ENCODE measurements around the gene TFCP2. TPM values are rescaled to one million over a fixed set of nuclear protein-coding genes. Genes with fewer than 3 reads are reported as not detected.
A peak's percentile ranks its signal among the peaks of the same experiment; 100 is the strongest.

Gene TFCP2
- total RNA-seq, 1 experiment from 2014 or later, result 33.9 TPM

DNA sequence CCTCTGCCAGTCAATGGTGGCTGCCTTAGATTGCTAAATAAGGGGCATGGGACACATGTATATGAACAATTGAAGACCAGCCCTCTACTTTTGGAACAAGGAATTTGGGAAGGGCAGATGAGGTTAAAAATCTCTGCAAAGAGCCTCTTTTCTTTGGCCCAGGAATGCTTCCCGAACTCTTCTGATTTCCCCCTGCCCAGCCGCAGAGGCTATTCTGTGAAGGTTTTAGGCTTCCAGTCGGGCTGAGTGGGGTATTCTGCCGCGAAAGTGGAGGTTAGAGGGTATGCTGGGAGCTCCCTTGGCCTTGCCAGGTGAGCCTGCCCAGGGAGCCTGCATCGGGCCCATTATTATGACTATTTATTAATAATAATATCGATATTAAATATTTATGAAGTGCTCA lies 43.7 kb upstream of the TFCP2 start:
- no peak overlapping the region for H3K27ac ChIP-seq (ENCODE audit: low read length)
- ATAC-seq, result no peak
- no TSS peak for BruUV-seq (replicated peaks)

DNA sequence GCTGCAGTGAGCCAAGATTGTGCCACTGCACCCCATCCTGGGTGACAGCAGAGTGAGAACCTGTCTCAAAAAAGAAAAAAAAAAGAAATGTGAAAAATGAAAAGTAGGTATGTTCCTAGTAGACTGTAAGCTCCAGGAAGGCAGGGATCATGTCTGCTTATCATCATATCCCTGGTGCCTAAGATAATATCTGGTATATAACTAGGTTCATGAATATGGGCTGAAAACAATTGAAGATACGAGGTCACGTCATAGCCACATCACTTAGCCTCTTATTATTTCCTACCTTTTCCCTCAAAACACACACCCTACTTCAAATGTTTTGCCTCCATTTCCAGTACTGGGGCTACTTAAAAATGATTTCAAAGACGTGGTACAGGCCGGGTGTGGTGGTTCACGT lies 42.0 kb upstream of the TFCP2 start:
- no TSS peak for BruUV-seq (replicated peaks)
- Histone ChIP-seq H3K27ac (ENCODE audit: low read length) (no peak overlapping the region), H3K9me3 (ENCODE audit: control insufficient read depth, insufficient read depth, low read depth, low read length) (no peaks in the 10 kb centered on the region), H3K36me3 (ENCODE audit: control insufficient read depth, insufficient read depth, low read length) (no peaks in the 10 kb centered on the region), H3K4me3 (ENCODE audit: low read depth in 2 of 2, low read length in 2 of 2) (no peak overlapping the region), H3K4me1 (ENCODE audit: control insufficient read depth, insufficient read depth, low read length) (peaks cover 11% of the 10 kb centered on the region), H3K27me3 (ENCODE audit: control insufficient read depth, insufficient read depth, low read length) (no peaks in the 10 kb centered on the region)
- ChIA-PET POLR2A (interaction anchor here (0.6 kb wide), 1 partner anchor 747 kb away, joined by 4 read pairs; no protein-coding TSS in a partner anchor), CTCF (no interaction called here)
- intact Hi-C loops (cut with micrococcal nuclease; ENCODE audit: unreplicated experiment), result loop anchor here (5.0 kb wide), 1 partner anchor 133 kb away; the partner anchor contains the start of gene CSRNP2
- in situ Hi-C loops (cut with HindIII; ENCODE audit: low pct_unique_long_range_greater_than_20kb, low sequenced_read_pairs), result no loop called here
- no peak for DNase-seq (ENCODE audit: low read depth, low spot score)
- ATAC-seq, result no peak
- TF ChIP-seq TCF7L2 (IDR thresholded peaks at IDR 0.05; ENCODE audit: low read depth, low read length) (no peak), POLR2AphosphoS5 (IDR thresholded peaks at IDR 0.05; ENCODE audit: low read depth, low read length) (no peak), SIN3A (IDR thresholded peaks at IDR 0.05; ENCODE audit: borderline replicate concordance, insufficient read depth, low read depth, low read length) (no peak)
- TF ChIP-seq, protein P1, sequence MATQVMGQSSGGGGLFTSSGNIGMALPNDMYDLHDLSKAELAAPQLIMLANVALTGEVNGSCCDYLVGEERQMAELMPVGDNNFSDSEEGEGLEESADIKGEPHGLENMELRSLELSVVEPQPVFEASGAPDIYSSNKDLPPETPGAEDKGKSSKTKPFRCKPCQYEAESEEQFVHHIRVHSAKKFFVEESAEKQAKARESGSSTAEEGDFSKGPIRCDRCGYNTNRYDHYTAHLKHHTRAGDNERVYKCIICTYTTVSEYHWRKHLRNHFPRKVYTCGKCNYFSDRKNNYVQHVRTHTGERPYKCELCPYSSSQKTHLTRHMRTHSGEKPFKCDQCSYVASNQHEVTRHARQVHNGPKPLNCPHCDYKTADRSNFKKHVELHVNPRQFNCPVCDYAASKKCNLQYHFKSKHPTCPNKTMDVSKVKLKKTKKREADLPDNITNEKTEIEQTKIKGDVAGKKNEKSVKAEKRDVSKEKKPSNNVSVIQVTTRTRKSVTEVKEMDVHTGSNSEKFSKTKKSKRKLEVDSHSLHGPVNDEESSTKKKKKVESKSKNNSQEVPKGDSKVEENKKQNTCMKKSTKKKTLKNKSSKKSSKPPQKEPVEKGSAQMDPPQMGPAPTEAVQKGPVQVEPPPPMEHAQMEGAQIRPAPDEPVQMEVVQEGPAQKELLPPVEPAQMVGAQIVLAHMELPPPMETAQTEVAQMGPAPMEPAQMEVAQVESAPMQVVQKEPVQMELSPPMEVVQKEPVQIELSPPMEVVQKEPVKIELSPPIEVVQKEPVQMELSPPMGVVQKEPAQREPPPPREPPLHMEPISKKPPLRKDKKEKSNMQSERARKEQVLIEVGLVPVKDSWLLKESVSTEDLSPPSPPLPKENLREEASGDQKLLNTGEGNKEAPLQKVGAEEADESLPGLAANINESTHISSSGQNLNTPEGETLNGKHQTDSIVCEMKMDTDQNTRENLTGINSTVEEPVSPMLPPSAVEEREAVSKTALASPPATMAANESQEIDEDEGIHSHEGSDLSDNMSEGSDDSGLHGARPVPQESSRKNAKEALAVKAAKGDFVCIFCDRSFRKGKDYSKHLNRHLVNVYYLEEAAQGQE (IDR thresholded peaks at IDR 0.05; ENCODE audit: insufficient read depth in 1 of 2, low read depth in 2 of 2, low read length in 1 of 2), result no peak
- TF ChIP-seq, protein P2, sequence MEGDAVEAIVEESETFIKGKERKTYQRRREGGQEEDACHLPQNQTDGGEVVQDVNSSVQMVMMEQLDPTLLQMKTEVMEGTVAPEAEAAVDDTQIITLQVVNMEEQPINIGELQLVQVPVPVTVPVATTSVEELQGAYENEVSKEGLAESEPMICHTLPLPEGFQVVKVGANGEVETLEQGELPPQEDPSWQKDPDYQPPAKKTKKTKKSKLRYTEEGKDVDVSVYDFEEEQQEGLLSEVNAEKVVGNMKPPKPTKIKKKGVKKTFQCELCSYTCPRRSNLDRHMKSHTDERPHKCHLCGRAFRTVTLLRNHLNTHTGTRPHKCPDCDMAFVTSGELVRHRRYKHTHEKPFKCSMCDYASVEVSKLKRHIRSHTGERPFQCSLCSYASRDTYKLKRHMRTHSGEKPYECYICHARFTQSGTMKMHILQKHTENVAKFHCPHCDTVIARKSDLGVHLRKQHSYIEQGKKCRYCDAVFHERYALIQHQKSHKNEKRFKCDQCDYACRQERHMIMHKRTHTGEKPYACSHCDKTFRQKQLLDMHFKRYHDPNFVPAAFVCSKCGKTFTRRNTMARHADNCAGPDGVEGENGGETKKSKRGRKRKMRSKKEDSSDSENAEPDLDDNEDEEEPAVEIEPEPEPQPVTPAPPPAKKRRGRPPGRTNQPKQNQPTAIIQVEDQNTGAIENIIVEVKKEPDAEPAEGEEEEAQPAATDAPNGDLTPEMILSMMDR (IDR thresholded peaks at IDR 0.05), result no peak

More for the DNA sequence above, 43.7 kb upstream of the TFCP2 start:
- Histone ChIP-seq H3K4me1 (ENCODE audit: control insufficient read depth, insufficient read depth, low read length) (peaks cover 11% of the 10 kb centered on the region), H3K4me3 (ENCODE audit: low read depth in 2 of 2, low read length in 2 of 2) (peak overlapping the region; percentile 52 to 85), H3K27me3 (ENCODE audit: control insufficient read depth, insufficient read depth, low read length) (no peaks in the 10 kb centered on the region), H3K36me3 (ENCODE audit: control insufficient read depth, insufficient read depth, low read length) (no peaks in the 10 kb centered on the region), H3K9me3 (ENCODE audit: control insufficient read depth, insufficient read depth, low read depth, low read length) (no peaks in the 10 kb centered on the region)
- ChIA-PET POLR2A (interaction anchor here (0.5 kb wide), 1 partner anchor 43 kb away, joined by 9 read pairs; no protein-coding TSS in a partner anchor), CTCF (no interaction called here)
- no peak for DNase-seq (ENCODE audit: low read depth, low spot score)
- intact Hi-C loops (cut with micrococcal nuclease; ENCODE audit: unreplicated experiment) (loop anchor here (5.0 kb wide), 1 partner anchor 134 kb away; the partner anchor contains the start of gene CSRNP2), in situ Hi-C loops (cut with HindIII; ENCODE audit: low pct_unique_long_range_greater_than_20kb, low sequenced_read_pairs) (no loop called here)
- TF ChIP-seq TCF7L2 (IDR thresholded peaks at IDR 0.05; ENCODE audit: low read depth, low read length) (no peak), POLR2AphosphoS5 (IDR thresholded peaks at IDR 0.05; ENCODE audit: low read depth, low read length) (no peak), SIN3A (IDR thresholded peaks at IDR 0.05; ENCODE audit: borderline replicate concordance, insufficient read depth, low read depth, low read length) (no peak)
- TF ChIP-seq, protein P2 (IDR thresholded peaks at IDR 0.05), result no peak
- TF ChIP-seq, protein P1 (IDR thresholded peaks at IDR 0.05; ENCODE audit: insufficient read depth in 1 of 2, low read depth in 2 of 2, low read length in 1 of 2), result no peak

Data from Panc1 (cell line).